T-helper 1 cell (primary cell): ENCODE results near the gene ZNF514.

Source experiments
- DNase-seq, 5 donors: peaks; one replicate each; pipeline ENCODE4 v3.0.0-alpha.2; 2012 to 2020
- total RNA-seq, 4 donors: gene quantifications; one replicate each; lab custom pipeline; 2026; lab: John Stamatoyannopoulos, UW

Gene ZNF514
- 11.4 to 22.9 (median 15.5) reads per million in 4 donors for total RNA-seq

DNA sequence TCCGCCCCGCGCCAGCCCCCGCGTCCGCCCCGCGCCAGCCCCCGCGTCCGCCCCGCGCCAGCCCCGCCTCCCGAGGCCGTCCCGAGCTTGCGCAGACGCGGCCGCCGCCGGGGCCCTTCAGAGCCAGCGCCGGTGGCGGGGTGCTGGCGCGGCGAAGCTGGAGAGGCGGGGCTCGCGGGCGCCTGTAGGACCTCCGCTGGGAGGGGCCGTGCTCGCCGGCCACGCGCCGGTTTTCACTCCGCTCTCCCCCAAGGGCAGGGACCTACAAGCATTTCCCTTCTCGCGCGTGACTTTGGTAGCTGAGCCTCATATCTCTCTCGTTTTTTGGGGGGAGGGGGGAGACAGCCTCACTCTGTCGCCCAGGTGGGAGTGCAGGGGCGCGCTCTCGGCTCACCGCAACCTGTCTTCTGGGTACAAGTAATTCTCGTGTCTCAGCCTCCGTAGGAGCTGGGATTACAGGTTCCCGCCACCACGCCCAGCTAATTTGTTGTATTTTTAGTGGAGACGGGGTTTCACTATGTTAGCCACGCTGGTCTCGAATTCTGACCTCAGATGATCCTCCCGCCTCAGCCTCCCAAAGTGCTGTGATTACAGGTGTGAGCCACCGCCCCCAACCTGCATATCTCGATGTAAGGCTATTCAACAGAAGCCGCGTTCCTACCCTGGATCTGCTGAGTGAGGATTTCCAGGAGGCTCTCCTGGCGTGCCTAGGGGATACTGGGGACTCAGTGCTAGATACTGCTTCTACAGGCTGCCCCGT lies at the start of gene ZNF514:
ZNF514 (minus strand) TSS at position 159 of the 760 bp plus-strand sequence. CDS start 6,595 bp downstream, outside the sequence.
- DNase-seq, result peak; percentile 60 to 81 (median 72)

GRCh38 chr2:95208106-95208505 lies 48.5 kb upstream of the ZNF514 start:
- DNase-seq, result no peak

- DNase-seq, result peak; percentile 50 to 83 (median 66)
Measured at GRCh38 chr2:95207111-95207961, 47.7 kb upstream of the ZNF514 start, which contains the start of gene ZNF892. ZNF892 (plus strand) TSS chr2:95207521; CDS start chr2:95207816, 295 bp downstream.

DNA sequence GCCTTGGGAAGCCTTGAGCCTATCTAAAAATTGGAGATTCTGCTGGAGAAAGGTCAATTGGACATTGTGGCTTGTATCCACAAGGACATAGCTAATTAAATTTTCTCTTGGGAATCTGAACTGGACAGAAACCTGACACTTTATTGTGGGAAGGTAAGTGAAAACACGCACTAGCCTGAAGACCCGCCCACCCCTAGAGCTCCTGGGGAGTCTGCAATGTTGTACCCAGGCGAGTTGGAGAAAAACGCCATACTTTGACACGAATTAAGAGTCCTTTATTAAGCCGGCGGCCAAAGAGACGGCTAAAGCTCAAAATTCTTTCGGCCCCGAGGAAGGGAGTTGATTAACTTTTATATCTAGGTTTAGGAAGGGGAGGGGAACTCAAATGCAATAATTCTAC lies 46.4 kb upstream of the ZNF514 start:
- DNase-seq, result no peak

- no peak for DNase-seq
Measured at GRCh38 chr2:95204396-95204795, 44.7 kb upstream of the ZNF514 start.

- DNase-seq, result no peak
Measured at GRCh38 chr2:95203911-95204310, 44.3 kb upstream of the ZNF514 start.

- DNase-seq, result peak in 2 of 5 donors; percentile 7 to 29
Measured at GRCh38 chr2:95192956-95193355, 33.3 kb upstream of the ZNF514 start.

- no peak for DNase-seq
Measured at GRCh38 chr2:95185973-95186372, 26.3 kb upstream of the ZNF514 start.

DNA sequence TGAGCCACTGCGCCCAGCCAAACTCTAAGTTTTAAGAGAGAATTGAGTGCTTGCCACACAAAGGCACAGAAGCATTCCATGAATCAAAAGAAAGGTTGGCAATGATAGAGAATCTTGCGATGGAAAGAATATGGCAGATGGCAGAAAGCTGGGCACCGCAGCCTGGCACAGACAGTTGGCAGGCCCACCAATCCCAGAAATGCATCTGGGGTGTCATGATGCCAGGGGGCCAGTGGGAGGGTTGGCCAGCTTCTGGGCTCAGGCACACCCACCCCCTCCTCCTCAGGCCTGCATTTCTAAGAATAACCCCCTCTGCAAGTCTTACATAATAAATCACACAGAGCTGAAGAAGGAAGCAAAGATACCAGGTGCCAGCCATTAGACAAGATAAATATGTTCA lies 25.5 kb upstream of the ZNF514 start:
- DNase-seq, result no peak

- no peak for DNase-seq
Measured at GRCh38 chr2:95181774-95182173, 22.1 kb upstream of the ZNF514 start.

- no peak for DNase-seq
Measured at GRCh38 chr2:95179451-95179850, 19.8 kb upstream of the ZNF514 start.

- no peak for DNase-seq
Measured at GRCh38 chr2:95174031-95174542, 14.4 kb upstream of the ZNF514 start.

DNA sequence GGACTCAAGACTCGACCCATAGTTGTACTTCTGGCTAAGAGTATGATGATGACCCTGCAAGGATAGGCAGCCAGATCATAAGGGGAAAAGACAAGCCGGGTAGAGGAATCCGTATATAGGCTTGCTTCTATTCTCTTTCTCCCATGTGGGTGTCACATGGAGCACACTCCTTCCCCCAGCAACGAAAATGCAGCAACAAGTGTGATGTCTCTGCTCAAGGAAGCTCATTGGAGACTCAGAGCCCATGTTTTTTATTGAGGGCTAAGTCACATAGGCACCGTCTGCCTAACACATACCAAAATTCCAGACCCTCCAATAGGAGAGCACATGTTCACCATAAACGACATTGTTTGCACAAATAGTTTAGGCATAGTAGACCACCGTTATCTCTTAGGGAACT lies 12.3 kb upstream of the ZNF514 start:
- DNase-seq, result no peak

- DNase-seq, result no peak
Measured at GRCh38 chr2:95166065-95166763, 6.6 kb upstream of the ZNF514 start.

DNA sequence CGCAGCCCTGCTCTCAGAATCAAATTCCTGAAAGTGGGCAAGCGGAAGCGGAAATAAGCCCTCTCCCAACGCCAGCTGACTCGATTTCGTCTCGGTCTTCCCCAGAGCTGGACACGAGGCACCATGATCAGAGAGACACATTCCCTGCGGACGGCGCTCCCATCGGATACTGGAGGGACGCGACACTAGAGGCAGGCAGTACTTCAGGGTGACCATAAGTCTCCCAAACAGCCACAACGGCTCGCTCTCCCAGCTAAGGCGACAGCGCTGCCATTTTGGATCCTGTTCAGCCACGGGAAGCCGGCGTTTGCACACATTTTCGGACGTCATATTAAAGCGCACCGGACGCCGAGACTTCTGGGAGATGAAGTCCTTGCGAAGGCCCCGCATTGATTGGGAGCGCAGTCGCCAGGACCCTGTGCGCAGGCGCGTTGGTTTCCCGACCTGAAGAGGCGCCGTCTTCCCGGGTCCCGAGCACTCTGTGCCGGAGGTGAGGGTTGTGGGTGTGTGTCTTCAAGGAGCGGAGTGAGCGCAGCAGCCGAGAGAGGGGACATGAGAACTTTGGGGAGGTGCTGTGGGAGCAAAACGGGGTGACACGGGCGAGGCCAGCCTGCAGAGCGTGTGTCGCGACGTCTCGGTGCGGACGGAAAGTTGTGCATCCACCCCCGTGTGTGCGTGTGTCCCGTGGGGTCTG lies 5.9 kb upstream of the ZNF514 start, which contains the start of gene ZNF2:
ZNF2 (plus strand) TSS at position 439 of the 694 bp plus-strand sequence. CDS start 10,418 bp downstream, outside the sequence.
- peak; percentile 93 to 97 (median 96) for DNase-seq

GRCh38 chr2:95165030-95165370 lies 5.4 kb upstream of the ZNF514 start:
- no peak for DNase-seq

DNA sequence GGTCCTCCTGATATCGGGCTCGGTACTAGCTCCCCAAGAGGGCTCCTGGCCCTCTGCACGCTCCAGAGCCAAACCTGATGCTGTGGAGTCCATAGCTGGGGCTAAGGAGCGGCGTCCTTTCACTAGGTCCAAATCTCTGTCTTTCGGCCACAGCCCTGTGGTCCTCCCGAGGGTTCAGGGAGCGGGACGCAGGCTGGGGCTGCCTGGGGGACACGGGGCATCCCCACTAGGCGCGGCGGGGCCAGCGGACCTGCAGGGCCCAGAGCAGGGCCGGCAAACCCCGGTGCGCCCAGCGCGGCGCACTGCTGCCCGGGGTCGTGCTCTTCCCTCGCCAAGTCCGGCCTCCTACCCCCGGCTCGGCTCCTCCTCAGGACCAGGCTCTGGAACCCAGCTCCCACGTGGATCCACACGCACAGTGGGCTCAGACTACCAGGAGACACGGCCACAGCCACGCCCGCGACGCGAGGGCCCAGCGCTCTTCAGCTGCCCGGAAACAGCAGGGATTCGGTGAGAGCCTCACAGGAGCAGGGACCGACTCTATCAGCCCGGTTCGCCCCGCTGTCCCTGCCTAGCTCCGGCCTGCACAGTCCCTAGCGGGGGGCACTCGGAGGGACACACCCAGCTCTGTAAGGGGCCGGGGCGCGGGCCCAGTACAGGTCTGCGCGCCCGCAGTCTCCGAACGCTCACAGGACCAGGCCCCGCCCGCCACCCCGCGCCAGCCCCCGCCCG lies 593 bp downstream of the ZNF514 start:
- peak in 2 of 5 donors; percentile 1 to 30 for DNase-seq

DNA sequence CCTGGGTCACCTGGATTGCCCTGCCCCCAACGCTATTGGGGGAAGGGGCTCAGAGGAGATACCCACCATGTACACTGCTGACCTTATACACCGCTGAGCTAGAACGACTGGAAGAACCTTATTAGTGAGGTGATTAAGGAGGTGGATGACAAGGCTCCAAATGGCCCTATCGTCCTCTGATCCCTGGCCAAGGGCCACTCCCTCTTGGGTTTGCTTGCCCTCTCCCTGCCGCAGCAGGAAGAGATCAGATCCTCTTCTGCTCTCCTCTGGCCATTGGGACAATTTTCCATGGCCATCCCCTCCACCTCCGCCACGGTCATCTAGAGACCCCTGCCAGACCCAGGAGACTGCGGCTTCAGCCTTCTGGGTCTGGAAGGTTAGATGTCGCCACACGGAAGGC lies 1.2 kb downstream of the ZNF514 start:
- DNase-seq, result no peak

- no peak for DNase-seq
Measured at GRCh38 chr2:95149397-95149984, 10.2 kb downstream of the ZNF514 start.

- no peak for DNase-seq
Measured at GRCh38 chr2:95143838-95144237, 15.8 kb downstream of the ZNF514 start.

- DNase-seq, result no peak
Measured at GRCh38 chr2:95138702-95139101, 20.9 kb downstream of the ZNF514 start.
